NCI-H2081 treated with DMSO at 0.1 percent for 48 hours (cell line): ENCODE results near the gene PRKAG1.

Experiments
- DNase-seq: peaks from one replicate; lab custom pipeline; 2025; lab: John Stamatoyannopoulos, UW

Gene PRKAG1

DNA sequence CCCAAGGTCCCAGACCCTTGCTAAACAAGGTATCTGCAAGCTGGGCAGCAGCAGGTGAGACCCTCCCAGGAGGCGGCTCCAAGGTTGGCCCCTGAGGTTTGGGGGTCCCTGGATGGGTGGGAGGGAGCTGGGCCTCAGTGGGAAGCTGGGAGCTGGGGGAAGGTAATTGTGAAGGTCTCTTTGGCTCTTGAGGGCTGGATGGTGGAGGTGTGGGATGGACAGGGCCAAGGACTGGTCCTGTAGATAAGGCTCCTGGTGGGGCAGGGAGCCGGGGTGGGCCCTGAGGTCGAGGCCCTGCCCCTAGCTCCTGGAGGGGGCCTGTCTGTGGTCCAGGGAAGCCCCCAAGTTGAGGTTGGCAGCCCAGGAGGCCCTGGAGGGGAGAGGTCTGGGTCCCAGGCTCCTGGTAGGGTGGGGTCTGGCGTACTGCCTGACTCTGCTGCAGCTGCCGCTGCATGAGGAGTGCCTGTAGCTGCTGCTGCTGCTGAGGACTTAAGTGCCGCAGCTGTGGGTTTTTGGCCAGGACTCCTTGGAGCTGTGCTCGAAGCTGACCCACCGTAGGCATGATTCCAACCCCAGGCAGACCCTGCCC lies 13.1 kb upstream of the PRKAG1 start:
- no peak for DNase-seq

- DNase-seq: no peak
These were observed 12.4 kb upstream of the PRKAG1 start for GRCh38 chr12:49030714-49031572.

DNA sequence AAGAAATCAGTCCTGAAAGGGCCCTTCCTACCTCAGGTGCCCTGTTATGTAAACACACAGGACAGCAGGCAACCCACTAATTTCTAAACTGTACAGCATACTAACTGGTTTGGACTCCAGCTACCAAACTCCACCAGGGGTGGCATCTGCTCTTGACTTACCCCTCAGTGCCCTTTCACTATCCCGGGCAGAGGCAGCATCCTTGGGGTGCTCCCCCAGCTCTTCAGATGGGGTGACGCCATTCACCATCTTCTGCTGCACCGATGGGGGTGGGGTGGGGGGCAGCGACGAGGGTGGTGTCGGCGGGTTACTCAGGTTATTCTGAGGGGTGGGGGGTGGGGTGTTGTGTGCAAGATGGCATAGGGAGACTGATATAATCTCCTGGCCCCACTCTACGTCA lies 11.5 kb upstream of the PRKAG1 start:
- DNase-seq: no peak

DNA sequence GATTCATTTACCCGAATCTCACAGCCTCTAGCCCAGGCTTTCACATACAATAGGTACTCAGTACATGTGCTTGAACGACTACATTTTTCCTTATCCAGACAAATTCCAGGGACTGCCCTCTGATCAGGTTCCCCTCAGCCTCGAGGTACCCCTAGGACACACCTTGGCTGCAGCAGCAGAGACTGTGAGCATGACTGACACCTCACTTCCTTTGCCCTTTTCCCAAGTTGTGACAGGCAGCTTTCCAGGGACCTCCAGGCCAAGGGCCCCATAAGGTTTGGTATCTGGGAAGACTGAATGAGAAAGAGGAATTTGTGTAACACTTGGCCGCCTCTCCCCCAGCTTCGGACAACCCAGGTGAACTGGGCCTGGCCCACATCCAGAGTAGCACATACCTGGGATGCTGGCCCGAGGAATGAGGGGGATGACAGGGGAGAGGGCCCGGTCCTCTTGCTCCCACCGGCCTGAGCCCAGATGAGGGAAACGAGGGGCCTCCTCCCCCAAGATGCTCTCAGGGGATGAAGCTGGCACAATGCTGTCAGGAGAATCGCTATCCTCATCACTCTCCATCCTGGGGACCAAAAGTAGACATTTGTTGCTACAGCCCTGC lies 10.2 kb upstream of the PRKAG1 start:
- DNase-seq: no peak

- no peak for DNase-seq
These were observed 9.4 kb upstream of the PRKAG1 start for GRCh38 chr12:49027846-49028555.

DNA sequence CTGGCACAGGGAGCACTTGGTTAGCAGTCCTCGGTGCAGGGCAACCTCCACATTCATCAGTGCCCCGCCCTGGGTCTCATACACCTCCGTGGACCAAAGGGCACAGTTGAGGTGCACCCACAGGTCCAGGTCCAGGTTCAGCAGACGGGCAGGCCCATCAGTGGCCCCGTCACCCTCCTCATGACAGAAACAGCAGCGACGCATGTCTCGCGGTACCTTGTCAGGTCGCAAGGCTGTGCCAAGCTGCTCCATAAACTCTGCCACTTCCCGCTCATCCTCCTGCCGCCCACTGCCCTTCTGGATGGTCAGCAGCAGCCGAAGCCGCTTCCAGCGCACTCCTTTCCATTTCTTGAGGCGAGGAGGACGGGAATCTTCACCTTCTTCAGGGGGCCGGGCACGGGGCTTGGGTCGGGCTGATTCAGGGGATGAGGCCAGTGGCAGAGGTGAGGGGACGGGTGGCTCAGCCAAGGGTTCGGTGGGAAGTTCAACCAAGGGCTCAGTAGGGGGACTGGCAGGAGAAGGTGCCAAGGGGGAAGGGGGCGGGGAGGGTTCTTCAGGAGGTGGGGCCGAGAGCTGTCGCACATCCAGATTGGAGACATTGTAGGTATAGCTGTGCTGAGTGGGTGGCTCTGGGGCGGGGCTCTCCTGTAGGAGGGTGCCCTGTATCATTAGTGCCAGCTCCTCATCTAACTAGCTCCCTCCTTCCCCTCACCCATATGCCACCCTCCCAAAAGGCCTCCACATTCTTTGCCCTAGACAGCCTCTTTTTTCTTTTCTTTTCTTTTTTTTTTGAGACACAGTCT lies 8.3 kb upstream of the PRKAG1 start:
- DNase-seq: no peak

GRCh38 chr12:49026101-49026500 lies 7.5 kb upstream of the PRKAG1 start:
- DNase-seq: no peak

- no peak for DNase-seq
These were observed 6.9 kb upstream of the PRKAG1 start for GRCh38 chr12:49025463-49025862.

DNA sequence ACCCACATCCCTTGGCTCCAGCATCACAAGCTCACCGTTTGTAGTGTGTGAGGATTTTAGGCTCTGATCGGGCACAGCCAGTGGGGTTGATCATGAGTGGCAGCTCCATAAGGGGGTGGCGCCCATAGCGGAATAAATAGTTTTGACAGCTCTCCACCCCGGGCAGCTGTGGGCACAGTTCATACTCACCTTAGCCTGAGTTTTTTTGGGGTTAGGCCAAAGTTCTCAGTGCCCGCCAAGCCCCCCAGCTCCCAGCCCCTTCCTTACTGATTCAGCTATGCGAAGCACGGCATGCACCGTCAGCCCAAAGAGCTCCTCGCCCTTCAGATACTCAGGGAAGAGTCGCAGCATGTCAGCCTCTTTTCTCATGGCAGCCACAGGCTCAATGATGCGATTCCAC lies 6.0 kb upstream of the PRKAG1 start:
- DNase-seq: no peak

GRCh38 chr12:49023812-49024211 lies 5.2 kb upstream of the PRKAG1 start:
- no peak for DNase-seq

DNA sequence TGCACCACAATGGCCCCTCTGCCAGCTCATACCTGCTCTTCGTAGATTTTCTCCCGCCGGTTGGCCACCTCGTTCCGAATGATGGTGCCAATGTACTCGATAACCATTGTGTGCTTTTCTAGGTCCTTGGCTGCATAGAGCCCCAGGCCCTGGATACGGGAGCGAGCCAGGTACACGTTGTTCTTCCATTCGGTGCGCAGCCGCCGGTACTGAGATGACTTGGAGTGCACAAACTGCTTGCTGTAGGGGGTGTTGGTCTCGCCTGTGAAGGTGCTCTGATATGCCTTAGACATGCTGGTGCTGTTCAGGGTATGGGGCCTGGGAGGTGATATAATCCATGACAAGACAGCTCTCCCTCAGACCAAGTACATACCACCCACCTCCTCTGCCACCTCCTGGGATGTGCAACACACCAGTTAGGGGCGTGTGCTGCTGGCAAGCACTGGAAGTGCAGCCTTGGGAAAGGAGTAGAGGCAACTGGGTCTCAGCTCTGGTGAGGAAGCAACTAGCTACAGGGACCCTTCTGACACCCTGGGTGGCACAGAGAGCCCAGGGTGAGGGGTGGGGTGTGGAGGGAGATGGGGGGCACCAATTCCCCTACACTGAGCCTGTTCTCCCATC lies 4.1 kb upstream of the PRKAG1 start:
- DNase-seq: no peak

GRCh38 chr12:49021292-49021915 lies 2.8 kb upstream of the PRKAG1 start:
- no peak for DNase-seq

- no peak for DNase-seq
These were observed 1.9 kb upstream of the PRKAG1 start for GRCh38 chr12:49020441-49020840.

DNA sequence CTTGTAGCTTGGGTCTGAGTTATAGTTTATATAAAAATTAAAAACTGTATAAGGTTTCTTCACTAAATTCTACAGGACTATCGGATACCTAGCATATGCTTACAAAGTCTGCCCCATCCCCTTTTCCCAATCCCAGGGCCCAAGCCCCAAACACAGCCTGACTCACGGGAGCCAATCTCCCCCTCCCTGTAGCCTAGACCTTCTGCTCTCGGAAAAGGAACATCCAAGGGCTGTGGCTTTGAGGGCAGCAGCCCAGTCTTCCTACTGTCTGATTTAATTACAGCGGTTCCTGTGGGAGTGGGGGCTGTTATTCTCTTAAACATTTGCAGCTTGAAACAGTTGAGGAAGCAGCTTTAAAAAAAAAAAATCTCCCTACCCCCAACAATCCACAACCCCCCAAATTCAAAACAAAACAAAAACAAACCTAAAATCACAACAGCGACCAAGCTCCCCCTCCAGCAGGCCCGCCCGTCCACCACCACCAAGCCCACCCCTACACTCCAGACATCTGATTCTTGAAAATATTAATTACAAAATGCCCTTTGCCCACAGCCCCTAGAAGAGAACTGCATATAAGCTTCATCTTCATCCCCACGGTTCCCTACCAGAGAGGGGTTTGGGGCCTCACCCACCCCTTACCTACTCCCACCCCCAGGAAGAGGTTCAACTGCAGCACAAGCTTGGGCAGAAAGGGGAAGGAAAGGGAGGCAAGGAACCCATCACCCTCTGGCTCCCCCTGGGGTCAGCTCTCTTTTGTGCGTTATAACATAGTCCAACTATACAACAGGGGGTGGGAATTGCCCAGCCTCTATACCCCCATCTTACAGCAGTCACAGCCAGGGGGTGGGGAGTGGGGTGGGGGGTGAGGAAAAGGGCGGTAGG lies 1.1 kb upstream of the PRKAG1 start:
- DNase-seq: no peak

GRCh38 chr12:49019120-49019430 lies 499 bp upstream of the PRKAG1 start:
- DNase-seq: no peak

GRCh38 chr12:49017891-49018260 lies 700 bp downstream of the PRKAG1 start:
- DNase-seq: no peak

DNA sequence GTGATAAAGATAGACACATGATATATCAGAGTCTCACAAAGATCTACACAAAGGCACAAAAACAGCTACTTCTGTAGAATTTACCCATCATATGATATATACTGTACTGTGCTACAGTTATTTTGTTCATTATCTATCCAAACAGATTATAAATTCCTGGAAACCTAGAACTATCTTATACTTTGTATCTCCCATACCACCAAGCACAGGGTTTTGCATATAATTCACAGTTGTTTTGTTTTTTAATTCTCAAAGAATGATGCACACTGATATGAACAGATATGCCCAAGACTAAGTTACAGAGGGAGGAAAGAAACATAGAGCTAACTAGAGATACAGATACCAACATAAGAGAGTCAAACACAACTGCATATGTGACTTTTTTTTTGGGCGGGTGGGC lies 3.4 kb downstream of the PRKAG1 start:
- DNase-seq: no peak

GRCh38 chr12:49014547-49014946 lies 4.0 kb downstream of the PRKAG1 start:
- no peak for DNase-seq

GRCh38 chr12:49013428-49013827 lies 5.1 kb downstream of the PRKAG1 start:
- DNase-seq: no peak

GRCh38 chr12:49012739-49013138 lies 5.8 kb downstream of the PRKAG1 start:
- DNase-seq: no peak
